PC-3 (cell line): ENCODE results near the gene HUS1.

Experiments used
- EZH2 ChIP-seq: fragments of 300-600 bp; sonication (generic); IDR thresholded peaks from one replicate; pipeline ENCODE4 v1.6.1; 2017; ENCODE audit warnings: antibody characterized with exemption, mild to moderate bottlenecking, low read length; ENCODE audit not compliant: unreplicated experiment
- TF ChIP-seq, protein P1 (sequence below): fragments of 300-600 bp; sonication (generic); conservative IDR thresholded peaks from 2 replicates; pipeline ENCODE4 v1.5.1; 2017; ENCODE audit warnings: antibody characterized with exemption, low read depth, mild to moderate bottlenecking, low read length

DNA sequence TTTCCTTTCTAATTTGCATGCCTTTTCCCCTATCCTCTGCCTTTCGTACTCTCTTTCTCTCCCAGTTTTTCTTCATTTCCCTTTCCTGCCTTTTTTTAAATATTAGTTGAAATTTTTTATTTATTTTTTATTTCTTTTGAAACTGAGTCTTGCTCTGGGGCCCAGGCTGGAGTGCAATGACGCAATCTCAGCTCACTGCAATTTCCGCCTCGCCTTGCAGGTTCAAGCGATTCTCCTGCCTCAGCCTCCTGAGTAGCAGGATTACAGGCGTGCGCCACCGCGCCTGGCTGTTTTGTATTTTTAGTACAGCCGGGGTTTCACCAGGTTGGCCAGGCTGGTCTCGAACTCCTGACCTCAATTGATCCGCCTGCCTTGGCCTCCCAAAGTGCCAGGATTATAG is 20.0 kb upstream of the HUS1 start:
- TF ChIP-seq, protein P1, sequence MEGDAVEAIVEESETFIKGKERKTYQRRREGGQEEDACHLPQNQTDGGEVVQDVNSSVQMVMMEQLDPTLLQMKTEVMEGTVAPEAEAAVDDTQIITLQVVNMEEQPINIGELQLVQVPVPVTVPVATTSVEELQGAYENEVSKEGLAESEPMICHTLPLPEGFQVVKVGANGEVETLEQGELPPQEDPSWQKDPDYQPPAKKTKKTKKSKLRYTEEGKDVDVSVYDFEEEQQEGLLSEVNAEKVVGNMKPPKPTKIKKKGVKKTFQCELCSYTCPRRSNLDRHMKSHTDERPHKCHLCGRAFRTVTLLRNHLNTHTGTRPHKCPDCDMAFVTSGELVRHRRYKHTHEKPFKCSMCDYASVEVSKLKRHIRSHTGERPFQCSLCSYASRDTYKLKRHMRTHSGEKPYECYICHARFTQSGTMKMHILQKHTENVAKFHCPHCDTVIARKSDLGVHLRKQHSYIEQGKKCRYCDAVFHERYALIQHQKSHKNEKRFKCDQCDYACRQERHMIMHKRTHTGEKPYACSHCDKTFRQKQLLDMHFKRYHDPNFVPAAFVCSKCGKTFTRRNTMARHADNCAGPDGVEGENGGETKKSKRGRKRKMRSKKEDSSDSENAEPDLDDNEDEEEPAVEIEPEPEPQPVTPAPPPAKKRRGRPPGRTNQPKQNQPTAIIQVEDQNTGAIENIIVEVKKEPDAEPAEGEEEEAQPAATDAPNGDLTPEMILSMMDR, result no peak
- TF ChIP-seq EZH2, result no peak
